Erythroblast (primary cell): ENCODE data around the gene LHFPL2.

ENCODE experiments used
- DNase-seq, 2 experiments: peaks; one replicate each; lab custom pipeline; 2025; lab: John Stamatoyannopoulos, UW
- GATA1 ChIP-seq: IDR thresholded peaks from 2 replicates; pipeline ENCODE4 v1.6.1; 2011; ENCODE audit warnings: low read depth, mild to moderate bottlenecking, control low read depth, low read length, moderate library complexity
- POLR2A ChIP-seq: IDR thresholded peaks from 2 replicates; pipeline ENCODE4 v1.6.1; 2011; ENCODE audit warnings: mild to moderate bottlenecking, low read length

The LHFPL2 gene

DNA sequence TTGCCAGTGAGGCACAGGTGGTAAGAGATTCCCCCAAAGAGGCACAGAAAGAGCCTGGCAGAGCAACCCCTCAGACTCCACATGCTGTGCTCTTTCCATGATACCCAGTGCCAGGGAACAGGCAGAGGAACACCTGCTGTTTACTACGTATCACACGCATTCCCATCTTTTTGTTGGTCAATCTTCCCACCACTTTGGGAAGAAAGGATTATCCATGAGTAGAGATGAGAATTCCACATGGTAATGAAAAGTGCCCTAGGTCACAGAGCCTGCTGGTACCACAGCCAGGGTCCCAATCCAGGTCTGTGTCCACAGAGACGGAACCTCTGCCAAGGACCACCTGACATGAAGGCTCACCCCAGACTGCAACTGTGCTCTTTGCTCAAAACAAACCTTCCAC, 86.6 kb downstream of the LHFPL2 start:
- no peak for DNase-seq
- TF ChIP-seq POLR2A: no peak
- no peak for TF ChIP-seq GATA1

DNA sequence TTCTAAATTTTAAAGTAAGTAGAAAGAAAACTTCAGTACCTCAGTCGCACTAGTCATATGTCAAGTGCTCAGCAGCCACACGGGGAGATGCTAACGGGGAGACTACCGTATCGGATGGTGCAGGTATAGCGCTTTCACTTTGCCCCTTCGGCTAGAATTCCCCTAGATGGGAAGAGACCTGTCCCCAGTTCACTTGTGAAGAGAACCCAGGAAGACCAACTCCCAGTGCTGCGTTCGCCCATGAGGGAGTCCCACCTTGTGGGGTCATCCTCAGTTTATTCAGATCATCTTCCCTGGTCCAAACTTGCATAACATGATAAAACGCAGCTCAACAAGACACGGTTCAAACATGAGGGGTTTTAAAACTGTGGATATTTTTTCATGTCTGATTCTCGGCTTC, 87.3 kb downstream of the LHFPL2 start:
- TF ChIP-seq GATA1 (no peak), POLR2A (no peak)
- DNase-seq: no peak

DNA sequence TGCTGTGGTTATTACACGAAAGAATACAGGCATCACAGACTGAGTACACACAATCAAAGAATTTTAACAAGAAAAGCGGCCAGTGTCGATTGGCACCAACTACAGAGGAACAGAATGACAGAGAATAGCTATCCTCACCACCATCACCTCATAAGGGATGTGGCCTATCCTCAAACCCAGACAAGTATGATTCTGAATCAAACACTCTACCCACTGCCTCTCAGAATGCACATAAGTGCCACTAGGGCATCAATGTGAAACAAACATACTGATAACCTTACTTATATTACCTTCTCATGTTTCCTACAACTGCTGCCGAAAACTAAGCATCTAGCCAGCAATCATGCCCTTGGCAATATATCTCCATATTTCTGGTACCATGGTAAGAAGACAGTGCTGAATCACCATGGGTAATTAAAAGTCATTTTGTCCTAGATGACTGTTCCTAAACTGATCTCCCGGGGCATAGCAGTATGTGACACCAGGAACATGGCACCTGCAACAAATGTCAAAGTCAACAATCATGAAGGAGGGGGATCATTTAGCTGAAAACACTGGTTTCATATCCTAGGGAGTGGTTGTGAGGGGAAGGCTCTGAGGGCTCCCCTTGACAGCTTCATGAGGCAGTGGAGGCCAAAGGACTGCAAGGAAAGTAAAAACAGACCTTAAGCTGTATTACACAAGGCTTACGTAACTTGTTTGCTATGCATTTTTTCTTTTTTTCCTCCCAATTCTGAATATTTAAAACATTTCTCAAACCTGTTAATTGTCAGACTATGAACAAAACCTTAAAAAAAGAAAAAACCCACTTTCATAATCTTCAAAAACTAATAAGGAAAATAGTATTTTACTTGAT, 88.3 kb downstream of the LHFPL2 start:
- DNase-seq: peak in 1 of 2 experiments; percentile 32
- TF ChIP-seq GATA1: no peak
- TF ChIP-seq POLR2A: no peak

DNA sequence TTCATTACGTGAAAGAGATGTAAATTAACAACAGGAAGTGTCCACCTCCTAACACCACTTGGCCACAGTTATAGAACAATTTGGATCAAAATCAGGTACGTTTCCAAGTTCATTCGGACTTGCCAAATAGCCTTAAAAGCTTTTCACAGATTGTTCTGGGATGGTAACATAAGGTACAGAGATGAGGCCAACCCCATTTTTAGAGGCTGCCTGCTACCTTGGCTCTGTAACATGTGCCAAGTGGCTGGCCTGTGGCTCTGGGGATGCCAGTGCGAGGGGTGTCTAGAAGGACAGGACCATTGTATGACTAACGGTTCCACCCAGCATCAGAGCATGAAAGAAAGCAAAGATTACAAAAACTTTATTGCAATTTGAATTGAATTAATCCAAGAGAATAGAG, 91.0 kb downstream of the LHFPL2 start:
- DNase-seq: no peak
- TF ChIP-seq GATA1: no peak

DNA sequence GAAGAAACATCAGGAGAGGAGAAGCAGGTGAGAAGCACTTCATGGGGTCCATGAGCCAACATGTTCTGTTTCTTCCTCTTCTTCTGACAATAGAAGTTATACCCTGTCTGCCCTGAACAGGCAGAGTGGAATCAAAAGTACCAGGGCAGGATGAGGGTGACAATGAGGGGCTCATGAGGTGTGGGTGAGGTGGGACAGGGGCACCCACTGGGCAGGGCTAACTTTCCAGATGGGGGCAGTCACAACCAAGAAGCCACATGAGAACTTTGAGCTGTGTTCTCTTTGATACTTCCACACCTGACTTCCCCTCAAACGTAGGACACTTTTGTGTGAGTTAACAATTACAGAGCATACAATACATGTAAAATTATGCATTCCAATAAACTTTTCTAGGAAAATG, 92.7 kb downstream of the LHFPL2 start:
- DNase-seq: peak in 1 of 2 experiments; percentile 41
- TF ChIP-seq GATA1 (no peak), POLR2A (no peak)

DNA sequence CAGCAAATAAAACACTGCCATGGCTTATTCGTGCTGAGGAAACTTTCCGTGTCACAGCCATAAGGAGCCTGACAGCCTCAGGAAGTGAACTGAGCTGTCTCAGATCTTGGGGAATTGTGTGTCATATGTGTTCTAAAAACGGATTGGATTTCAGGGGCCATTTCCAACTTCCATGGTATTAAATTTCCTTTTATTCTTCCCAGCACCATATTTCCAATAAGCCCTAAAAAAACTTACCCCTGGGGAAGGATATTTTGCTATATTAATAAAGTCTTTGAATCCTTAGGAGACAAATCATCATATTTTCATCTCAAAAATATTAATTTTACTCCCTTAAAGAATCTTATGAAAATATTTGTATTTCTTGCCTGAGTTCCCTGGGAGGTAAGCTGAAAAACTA, 93.9 kb downstream of the LHFPL2 start:
- no peak for DNase-seq
- TF ChIP-seq POLR2A: no peak
- TF ChIP-seq GATA1: no peak

DNA sequence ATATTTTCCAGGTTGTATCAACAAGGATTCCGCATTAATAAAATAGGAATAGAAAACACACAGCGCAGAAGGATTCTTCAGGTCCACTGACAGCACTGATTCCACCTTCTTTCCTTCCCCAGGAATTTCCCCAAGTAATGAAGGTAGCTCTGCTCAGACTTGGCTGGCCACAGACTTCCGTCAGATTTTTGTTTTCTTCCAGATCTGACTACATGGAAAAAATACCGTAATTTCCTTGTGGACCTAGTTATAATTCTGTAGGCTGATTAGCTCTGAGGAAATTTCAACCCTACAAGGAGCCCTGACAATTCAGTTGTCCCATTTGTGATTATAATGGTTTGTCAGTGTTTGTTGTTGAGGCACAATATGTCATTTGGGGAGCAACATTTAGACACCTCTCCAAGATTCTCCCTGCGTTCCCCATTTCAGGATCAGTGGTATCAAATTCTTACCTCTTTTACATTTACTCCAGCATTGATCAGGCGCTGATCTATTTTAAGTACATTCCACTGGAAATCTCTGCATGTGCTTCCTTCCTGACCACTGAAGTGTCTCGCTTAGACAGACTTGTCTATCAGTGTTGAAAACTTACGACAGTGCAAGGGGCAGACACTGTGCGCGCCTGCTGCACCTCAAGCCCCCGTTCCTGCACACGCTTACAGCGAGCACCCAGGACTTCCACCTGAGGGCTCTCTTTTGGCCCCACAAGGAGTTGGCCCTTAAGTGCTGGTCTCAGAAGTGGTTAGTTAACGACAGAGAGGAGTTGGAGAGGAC, 94.8 kb downstream of the LHFPL2 start:
- DNase-seq: no peak
- TF ChIP-seq POLR2A (no peak), GATA1 (no peak)

DNA sequence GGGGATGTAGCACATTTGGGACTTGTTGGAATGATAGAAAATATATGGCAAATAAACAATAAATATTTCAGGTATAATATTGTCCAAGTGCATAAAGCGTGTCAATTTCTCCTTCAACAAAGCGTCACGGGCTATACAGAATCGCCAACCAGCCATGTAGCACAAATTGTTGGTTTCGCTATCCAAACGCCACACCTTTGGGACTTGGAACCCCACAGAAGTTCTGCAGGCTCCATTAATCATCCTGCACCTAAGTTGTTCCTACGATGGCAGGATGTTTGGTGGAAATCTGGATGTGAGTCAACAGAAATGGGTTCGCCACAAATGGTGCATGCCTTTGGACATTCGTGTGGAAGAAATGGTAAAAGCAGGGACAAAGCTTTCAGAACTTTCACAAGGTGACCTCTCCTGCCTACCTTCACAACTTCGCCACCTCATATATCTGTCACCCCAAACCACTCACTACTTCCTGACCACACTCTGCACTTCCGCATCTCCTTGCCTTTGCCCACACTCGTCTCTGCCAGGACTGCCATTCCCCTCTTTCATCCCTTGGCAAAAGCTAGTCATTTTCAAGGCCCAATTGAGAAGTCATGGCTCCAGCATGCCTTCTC, 95.7 kb downstream of the LHFPL2 start:
- no peak for TF ChIP-seq POLR2A
- DNase-seq: no peak

DNA sequence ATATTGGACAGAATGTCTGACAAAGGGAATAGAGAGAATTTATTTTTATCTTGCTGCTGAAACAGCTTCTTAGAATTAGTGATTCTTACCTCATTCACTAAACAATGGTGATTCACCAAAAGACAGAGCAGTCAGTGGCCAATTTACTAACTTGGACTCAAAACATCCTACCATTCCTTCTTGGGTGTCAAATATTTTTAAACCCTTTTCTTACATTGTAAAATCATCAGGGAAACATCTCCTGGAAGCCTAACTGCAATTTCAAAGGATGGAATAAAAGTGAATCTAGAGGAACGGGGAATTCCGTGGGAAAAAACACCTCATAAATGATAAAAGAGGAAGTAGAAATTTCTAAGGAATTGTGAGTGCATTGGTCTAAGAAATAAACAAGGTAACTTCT, 97.7 kb downstream of the LHFPL2 start:
- TF ChIP-seq POLR2A (no peak), GATA1 (no peak)
- no peak for DNase-seq

DNA sequence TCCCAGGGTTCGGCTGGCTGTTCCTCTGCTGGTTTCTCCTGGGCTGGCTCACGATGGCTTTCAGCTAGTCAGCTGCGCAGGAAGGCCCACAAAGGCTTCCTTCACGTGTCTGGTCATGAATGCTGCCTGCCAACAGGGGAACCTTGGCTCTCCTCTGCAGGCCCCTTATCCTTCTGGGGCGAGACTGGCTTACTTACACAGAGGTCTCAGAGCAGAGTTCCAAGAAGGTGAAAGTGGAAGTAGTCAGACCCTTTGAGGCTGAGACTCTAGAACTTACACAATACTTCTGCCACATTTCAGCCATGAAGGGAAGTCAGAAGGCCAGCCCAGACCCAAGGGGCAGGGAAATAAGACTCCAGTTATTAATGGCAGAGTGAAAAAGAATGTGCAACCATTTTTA, 99.5 kb downstream of the LHFPL2 start:
- DNase-seq: no peak
- TF ChIP-seq GATA1 (no peak), POLR2A (no peak)

DNA sequence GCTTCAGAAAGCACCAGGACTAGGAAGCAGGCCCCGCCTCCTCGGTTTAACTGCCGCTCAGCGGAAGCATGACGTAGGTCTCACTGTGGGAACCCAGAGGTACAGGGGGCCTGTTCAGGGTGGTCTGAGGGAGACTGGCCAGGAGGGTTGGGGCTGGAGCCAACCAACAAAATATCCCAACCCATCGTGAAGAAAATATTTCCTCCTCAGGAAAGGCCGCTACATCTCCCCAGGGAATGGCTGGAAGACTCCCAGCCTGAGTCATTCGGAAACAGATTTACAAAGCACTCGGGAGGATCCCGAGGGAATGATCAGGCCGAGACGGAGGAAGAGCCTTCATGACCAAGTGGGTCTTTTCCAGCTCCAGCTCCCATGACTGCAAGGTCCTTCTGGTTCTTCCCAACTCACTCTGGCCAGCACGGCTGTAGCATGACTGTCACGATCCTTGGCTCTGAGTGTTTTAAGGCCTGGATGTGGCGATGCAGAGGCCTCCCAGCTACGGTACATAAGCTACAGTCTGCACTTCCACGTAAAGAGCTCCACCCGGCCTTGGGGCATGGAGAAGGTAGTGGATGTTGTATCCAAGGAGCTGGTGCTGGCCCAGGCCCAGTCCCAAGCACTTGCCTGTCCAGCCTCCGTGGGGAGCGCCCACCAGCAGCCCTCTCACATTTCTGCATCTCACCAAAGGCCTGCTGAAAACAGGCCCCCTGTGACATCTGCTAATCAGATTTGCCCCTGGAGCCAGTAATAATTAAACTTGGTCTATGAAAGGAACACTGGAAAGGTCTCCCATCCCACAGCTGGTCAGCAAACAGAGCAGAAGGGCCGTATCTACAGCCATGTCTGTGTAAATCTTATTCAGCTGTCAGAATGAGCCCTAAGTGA, 100.6 kb downstream of the LHFPL2 start:
- TF ChIP-seq GATA1: no peak
- no peak for TF ChIP-seq POLR2A
- no peak for DNase-seq

DNA sequence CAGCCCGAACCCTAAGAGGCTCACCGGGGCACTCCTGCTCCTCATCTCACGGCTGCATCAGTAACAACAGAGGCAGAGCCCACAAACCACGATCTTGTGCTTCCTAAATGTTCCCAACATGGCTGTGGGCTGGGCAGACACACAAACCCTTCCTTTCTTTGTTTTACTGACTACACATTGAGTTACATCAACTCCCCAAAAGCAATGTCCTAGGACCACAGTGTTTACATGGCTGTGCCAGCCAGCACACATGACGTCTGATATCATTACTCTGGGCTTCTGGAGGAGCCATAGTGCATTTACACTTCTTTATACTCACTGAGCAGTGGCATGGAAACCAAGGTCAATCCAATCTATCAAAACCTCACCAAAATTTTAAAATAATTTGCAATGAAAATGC, 101.4 kb downstream of the LHFPL2 start:
- DNase-seq: no peak
- TF ChIP-seq GATA1: no peak
- no peak for TF ChIP-seq POLR2A

DNA sequence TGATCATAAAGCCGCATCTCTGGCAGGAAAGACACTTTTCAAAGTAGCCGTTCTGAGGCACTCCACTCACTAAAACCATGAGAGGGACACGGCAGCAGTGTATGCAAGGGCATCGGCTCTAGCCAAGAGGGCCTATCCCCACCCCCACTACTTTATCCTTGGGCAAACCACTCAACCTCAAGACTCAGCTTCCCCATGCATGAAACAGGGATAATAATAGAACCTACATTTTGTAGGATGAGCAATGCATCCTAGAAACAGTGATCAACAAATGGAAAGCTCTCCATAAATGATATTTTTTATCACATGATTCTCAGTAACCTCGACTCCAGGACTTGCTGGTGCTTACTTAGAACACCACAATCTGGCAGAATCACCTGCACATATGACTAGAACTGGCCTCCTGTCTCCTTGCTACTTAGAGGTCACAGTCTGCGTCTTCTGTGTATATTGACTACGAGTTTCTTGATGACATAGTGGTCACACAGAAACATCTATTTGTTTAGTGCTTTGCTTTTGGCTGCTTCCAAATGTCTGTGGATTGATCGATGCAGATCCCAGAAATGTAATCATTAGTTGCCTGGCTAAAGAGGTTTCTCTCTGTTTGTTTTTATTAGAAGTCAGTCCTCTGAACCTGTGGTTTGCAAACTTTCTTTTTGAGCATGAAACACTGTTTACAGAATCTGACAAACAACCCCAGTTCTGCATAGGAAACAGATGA, 102.1 kb downstream of the LHFPL2 start:
- no peak for DNase-seq
- TF ChIP-seq POLR2A: no peak
- TF ChIP-seq GATA1: no peak
